CD4-positive, CD25-positive, alpha-beta regulatory T cell (primary cell): ENCODE measurements around the gene NINL. TPM values are rescaled to one million over a fixed set of nuclear protein-coding genes. Genes with fewer than 3 reads are reported as not detected.
"Not testable (repeated sequence)": the region's sequence is repeated elsewhere in the genome, so short reads cannot be mapped to it uniquely, and the experiment has no call there.

Source experiments
- ATAC-seq, 2 donors: fragments of 150-1000 bp; cut with Tn5 transposase; one replicate each; pipeline ENCODE4 v1.10.0; 2021; ENCODE audit warnings: low read depth in 2 of 2, moderate number of reproducible peaks in 2 of 2, moderate library complexity in 1 of 2
- DNase-seq, 3 donors: peaks; one replicate each; pipeline versions ENCODE4 v3.0.0 to v3.0.0-alpha.2; 2012 to 2022; ENCODE audit warnings: mixed read lengths in 1 of 3
- H3K27ac ChIP-seq: one replicate; pipeline ENCODE4 v1.7.0; 2013; ENCODE audit warnings: mild to moderate bottlenecking, low read length; ENCODE audit not compliant: insufficient read depth, poor library complexity, severe bottlenecking
- H3K27me3 ChIP-seq: one replicate; pipeline ENCODE4 v1.7.0; 2013; ENCODE audit warnings: low read length; ENCODE audit not compliant: control insufficient read depth, insufficient read depth
- H3K36me3 ChIP-seq: one replicate; pipeline ENCODE4 v1.7.0; 2013; ENCODE audit warnings: mild to moderate bottlenecking, low read length, moderate library complexity; ENCODE audit not compliant: control insufficient read depth, insufficient read depth
- H3K4me1 ChIP-seq: 2 replicates; pipeline ENCODE4 v1.7.0; 2013; ENCODE audit warnings: mild to moderate bottlenecking, low read length; ENCODE audit not compliant: insufficient read depth, control insufficient read depth, poor library complexity, severe bottlenecking
- H3K4me3 ChIP-seq: one replicate; pipeline ENCODE4 v1.7.0; 2013; ENCODE audit warnings: low read depth, mild to moderate bottlenecking, low read length, moderate library complexity
- H3K9me3 ChIP-seq, 2 experiments: 1 replicate in 1 of 2; 2 replicates in 1 of 2; pipeline ENCODE4 v1.7.0; 2013; ENCODE audit warnings: low read length in 2 of 2, mild to moderate bottlenecking in 1 of 2, moderate library complexity in 1 of 2; ENCODE audit not compliant: control insufficient read depth in 2 of 2
- H3K27ac Mint-ChIP-seq, 3 donors: one replicate each; pipeline ENCODE4 v1.8.0; 2020 to 2022; ENCODE audit warnings: mild to moderate bottlenecking in 3 of 3, mixed read lengths in 3 of 3, moderate library complexity in 2 of 3
- H3K27me3 Mint-ChIP-seq: one replicate; pipeline ENCODE4 v1.8.0; 2022; ENCODE audit warnings: mild to moderate bottlenecking, mixed read lengths
- H3K36me3 Mint-ChIP-seq: one replicate; pipeline ENCODE4 v1.8.0; 2020; ENCODE audit warnings: mixed read lengths
- H3K4me1 Mint-ChIP-seq, 4 donors: one replicate each; pipeline ENCODE4 v1.8.0; 2020 to 2022; ENCODE audit warnings: mixed read lengths in 4 of 4, mild to moderate bottlenecking in 1 of 4
- H3K4me3 Mint-ChIP-seq, 4 donors: one replicate each; pipeline ENCODE4 v1.8.0; 2020 to 2022; ENCODE audit warnings: mild to moderate bottlenecking in 4 of 4, mixed read lengths in 4 of 4, moderate library complexity in 3 of 4
- H3K9me3 Mint-ChIP-seq, 7 donors: one replicate each; pipeline ENCODE4 v1.8.0; 2020 to 2022; ENCODE audit warnings: mixed read lengths in 7 of 7, mild to moderate bottlenecking in 3 of 7, moderate library complexity in 2 of 7
- polyA plus RNA-seq, 4 donors: library from polyadenylated mRNA; unstranded; fragments of 300-500 nt; fragmentation: Illumina TruSeq; gene quantifications; one replicate each; pipeline ENCODE4 v1.2.3, GENCODE V29; 2021
- total RNA-seq: library from RNA; stranded (reverse); gene quantifications from one replicate; pipeline ENCODE4 v1.2.3, GENCODE V29; 2022

The NINL gene
- total and polyA plus RNA-seq, 5 donors from 2014 or later, result 0.39 to 0.42 TPM; not detected in 3

DNA sequence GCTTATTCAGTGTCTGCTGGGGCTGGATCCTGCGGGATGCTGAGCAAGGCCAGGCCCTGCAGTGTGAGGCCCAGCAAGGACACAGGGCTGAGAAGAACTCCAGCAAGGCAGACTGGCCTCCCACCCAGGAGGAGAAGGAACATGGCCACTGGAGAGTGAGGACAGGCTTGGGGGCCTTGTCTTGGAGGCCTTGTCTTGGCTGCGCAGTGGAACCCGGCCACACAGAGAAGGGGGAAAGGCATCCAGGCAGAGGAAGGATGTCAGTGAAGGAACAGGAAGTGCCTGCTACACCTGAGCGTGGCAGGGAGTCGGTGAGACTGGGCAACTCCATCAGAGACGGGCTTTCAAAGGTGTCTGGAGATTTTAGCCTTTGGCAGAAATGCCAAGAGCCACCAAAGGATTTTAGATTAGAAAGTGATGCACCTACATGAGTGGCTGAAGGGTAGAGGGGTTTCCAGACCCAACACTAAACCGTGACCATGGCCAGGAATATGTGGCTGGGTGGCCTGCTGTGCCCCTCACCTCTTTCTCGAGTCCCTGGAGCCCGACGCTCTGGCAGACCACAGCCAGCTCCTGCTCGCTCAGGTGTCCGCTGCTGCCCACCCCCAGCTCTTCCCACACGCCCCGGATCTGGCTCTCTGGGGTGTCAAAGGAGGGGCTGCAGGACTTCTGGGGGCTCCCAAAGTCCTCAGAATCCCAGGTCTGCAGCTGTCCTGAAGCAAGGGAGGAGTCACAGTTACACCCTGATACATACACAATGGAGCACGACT, 80.8 kb downstream of the NINL start:
- H3K4me3 Mint-ChIP-seq, result no peak overlapping the region
- H3K4me1 Mint-ChIP-seq, result no peaks in the 10 kb centered on the region
- Histone ChIP-seq H3K27ac (no peak overlapping the region), H3K4me1 (no peaks in the 10 kb centered on the region), H3K36me3 (no peaks in the 10 kb centered on the region), H3K9me3 (no peaks in the 10 kb centered on the region), H3K4me3 (no peak overlapping the region), H3K27me3 (no peaks in the 10 kb centered on the region)
- no peak for ATAC-seq
- H3K9me3 Mint-ChIP-seq, result peaks cover 0 to 3% (median 0%) of the 10 kb centered on the region in 7 donors
- H3K36me3 Mint-ChIP-seq, result peaks cover 6% of the 10 kb centered on the region
- H3K27ac Mint-ChIP-seq, result no peak overlapping the region
- DNase-seq, result no peak
- H3K27me3 Mint-ChIP-seq, result peaks cover 6% of the 10 kb centered on the region

DNA sequence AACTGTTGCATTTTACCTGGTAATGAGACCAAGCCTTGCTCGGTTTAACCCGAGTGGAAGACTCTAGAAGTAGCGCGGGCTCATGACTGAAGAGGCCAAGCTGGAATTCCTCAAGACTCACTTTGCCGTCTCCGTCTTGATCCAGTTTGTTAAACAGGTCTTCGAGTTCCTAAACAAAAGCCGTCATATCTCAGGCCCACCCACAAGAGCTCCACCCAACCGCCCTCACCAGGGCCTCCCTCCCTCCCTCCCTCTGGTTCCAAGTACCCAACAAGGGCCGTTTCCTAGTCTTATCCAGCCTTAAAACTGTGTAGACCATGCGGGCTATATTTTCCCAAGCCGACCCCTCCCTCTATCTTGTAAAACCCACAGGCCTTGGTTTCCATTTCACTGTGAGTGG, 81.4 kb downstream of the NINL start:
- Histone ChIP-seq H3K27me3 (no peaks in the 10 kb centered on the region), H3K36me3 (no peaks in the 10 kb centered on the region), H3K9me3 (no peaks in the 10 kb centered on the region), H3K4me3 (no peak overlapping the region), H3K4me1 (no peaks in the 10 kb centered on the region), H3K27ac (no peak overlapping the region)
- peaks cover 2% of the 10 kb centered on the region for H3K36me3 Mint-ChIP-seq
- peaks cover 6% of the 10 kb centered on the region for H3K27me3 Mint-ChIP-seq
- H3K4me1 Mint-ChIP-seq, result no peaks in the 10 kb centered on the region
- H3K27ac Mint-ChIP-seq, result no peak overlapping the region
- no peak for ATAC-seq
- DNase-seq, result no peak
- no peak overlapping the region for H3K4me3 Mint-ChIP-seq
- peaks cover 0 to 1% (median 0%) of the 10 kb centered on the region in 7 donors for H3K9me3 Mint-ChIP-seq

DNA sequence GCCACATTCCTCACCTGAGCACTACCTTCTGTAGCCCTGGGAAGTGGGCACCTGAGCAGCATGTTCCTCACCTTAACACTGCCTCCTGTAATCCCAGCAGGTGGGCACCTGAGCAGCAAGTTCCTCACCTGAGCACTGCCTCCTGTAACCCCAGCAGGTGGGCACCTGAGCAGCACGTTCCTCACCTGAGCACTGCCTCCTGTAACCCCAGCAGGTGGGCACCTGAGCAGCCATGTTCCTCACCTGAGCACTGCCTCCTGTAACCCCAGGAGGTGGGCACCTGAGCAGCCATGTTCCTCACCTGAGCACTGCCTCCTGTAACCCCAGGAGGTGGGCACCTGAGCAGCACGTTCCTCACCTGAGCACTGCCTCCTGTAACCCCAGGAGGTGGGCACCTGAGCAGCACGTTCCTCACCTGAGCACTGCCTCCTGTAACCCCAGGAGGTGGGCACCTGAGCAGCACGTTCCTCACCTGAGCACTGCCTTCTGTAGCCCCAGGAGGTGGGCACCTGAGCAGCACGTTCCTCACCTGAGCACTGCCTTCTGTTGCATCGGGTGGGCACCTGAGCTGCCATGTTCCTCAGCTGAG, 82.2 kb downstream of the NINL start:
- not testable (repeated sequence) for H3K4me3 ChIP-seq, ATAC-seq, DNase-seq, H3K4me1 ChIP-seq, H3K36me3 Mint-ChIP-seq, H3K27me3 ChIP-seq, H3K4me3 Mint-ChIP-seq, H3K27me3 Mint-ChIP-seq, H3K36me3 ChIP-seq, H3K27ac ChIP-seq, H3K9me3 Mint-ChIP-seq, H3K9me3 ChIP-seq, H3K27ac Mint-ChIP-seq, H3K4me1 Mint-ChIP-seq

GRCh38 chr20:25500880-25501351, 84.4 kb downstream of the NINL start:
- Mint-ChIP-seq H3K27me3 (no peaks in the 10 kb centered on the region), H3K27ac (peak overlapping the region in 1 of 3 donors; percentile 38), H3K4me1 (no peaks in the 10 kb centered on the region), H3K9me3 (no peaks in the 10 kb centered on the region), H3K4me3 (no peak overlapping the region), H3K36me3 (no peaks in the 10 kb centered on the region)
- Histone ChIP-seq H3K27me3 (no peaks in the 10 kb centered on the region), H3K36me3 (no peaks in the 10 kb centered on the region), H3K4me3 (no peak overlapping the region), H3K4me1 (no peaks in the 10 kb centered on the region), H3K9me3 (no peaks in the 10 kb centered on the region), H3K27ac (no peak overlapping the region)
- ATAC-seq (no peak), DNase-seq (no peak)

DNA sequence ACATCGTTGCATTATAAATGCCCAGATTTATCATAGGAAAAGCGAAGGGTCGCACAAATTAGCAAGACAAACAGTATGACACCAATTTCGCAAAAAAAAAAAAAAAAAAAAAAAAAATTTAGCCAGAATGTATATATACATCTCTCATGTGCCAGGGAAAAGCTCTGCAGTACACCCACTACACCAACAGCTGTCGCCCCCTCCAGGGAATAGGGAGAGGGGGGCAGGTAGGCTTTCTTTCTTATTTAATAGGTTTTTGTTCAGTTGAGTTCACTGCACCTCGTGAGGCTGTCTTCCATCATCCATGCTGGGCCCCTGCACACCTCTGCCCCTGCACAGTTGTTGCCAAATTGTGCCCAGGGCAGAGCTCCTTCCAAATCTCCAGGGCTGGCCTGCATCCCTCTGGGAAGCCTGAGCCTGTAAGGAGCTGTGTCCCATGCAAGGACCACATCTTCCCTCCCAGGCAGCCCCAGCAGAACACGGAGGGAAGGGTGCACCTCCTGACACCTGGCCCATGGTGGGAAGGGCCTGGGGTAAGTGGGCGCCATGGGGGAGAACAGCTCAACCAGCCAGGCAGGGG, 85.4 kb downstream of the NINL start:
- no peak for ATAC-seq
- Mint-ChIP-seq H3K9me3 (no peaks in the 10 kb centered on the region), H3K27ac (no peak overlapping the region), H3K27me3 (no peaks in the 10 kb centered on the region), H3K4me3 (no peak overlapping the region), H3K4me1 (no peaks in the 10 kb centered on the region), H3K36me3 (no peaks in the 10 kb centered on the region)
- no peak overlapping the region for H3K27ac ChIP-seq
- H3K4me1 ChIP-seq, result no peaks in the 10 kb centered on the region
- no peaks in the 10 kb centered on the region for H3K27me3 ChIP-seq
- no peak overlapping the region for H3K4me3 ChIP-seq
- DNase-seq, result no peak
- no peaks in the 10 kb centered on the region for H3K9me3 ChIP-seq
- no peaks in the 10 kb centered on the region for H3K36me3 ChIP-seq

DNA sequence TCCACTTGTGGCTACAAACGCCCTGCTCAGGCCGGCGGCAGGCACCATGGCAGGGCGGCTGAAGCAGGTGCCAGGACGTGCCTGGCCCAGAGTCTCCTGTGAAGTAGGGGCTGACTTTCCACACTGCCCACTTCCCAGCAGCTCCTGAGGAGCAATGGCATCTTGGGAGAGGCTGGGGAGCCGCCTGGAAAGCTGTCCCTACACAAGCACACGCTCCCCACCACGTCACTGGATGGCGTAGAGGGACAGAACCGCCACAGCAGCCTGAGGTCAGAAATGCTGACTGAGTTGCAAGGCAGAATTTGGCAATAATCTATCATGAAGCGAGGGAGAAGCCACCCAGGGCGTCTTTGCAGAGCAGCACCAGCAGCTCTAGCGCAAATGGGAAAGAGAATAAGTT, 86.3 kb downstream of the NINL start:
- H3K27ac Mint-ChIP-seq, result no peak overlapping the region
- no peaks in the 10 kb centered on the region for H3K27me3 Mint-ChIP-seq
- no peaks in the 10 kb centered on the region for H3K36me3 ChIP-seq
- ATAC-seq (no peak), DNase-seq (no peak)
- H3K4me1 Mint-ChIP-seq, result no peaks in the 10 kb centered on the region
- peaks cover 0 to 2% (median 0%) of the 10 kb centered on the region in 7 donors for H3K9me3 Mint-ChIP-seq
- H3K4me3 Mint-ChIP-seq, result no peak overlapping the region
- H3K4me1 ChIP-seq, result no peaks in the 10 kb centered on the region
- H3K27ac ChIP-seq, result no peak overlapping the region
- no peak overlapping the region for H3K4me3 ChIP-seq
- no peaks in the 10 kb centered on the region for H3K9me3 ChIP-seq
- H3K36me3 Mint-ChIP-seq, result no peaks in the 10 kb centered on the region
- H3K27me3 ChIP-seq, result no peaks in the 10 kb centered on the region

- H3K36me3 ChIP-seq, result no peaks in the 10 kb centered on the region
- DNase-seq (no peak), ATAC-seq (no peak)
- H3K27ac ChIP-seq, result no peak overlapping the region
- Mint-ChIP-seq H3K27me3 (no peaks in the 10 kb centered on the region), H3K36me3 (no peaks in the 10 kb centered on the region), H3K4me3 (no peak overlapping the region), H3K4me1 (no peaks in the 10 kb centered on the region), H3K9me3 (peaks cover 0 to 2% (median 0%) of the 10 kb centered on the region in 7 donors), H3K27ac (no peak overlapping the region)
- H3K4me3 ChIP-seq, result no peak overlapping the region
- no peaks in the 10 kb centered on the region for H3K27me3 ChIP-seq
- no peaks in the 10 kb centered on the region for H3K9me3 ChIP-seq
- H3K4me1 ChIP-seq, result no peaks in the 10 kb centered on the region
Observed at GRCh38 chr20:25498280-25498606, 87.1 kb downstream of the NINL start.
